HepG2 (cell line): ENCODE measurements around the gene ATP5MG. TPM values are rescaled to one million over a fixed set of nuclear protein-coding genes. Genes with fewer than 3 reads are reported as not detected.

Experiments used
- FOXA3 ChIP-seq: IDR thresholded peaks from 2 replicates; pipeline ENCODE4 v1.6.1; 2016; ENCODE audit warnings: missing genetic modification reagents, missing compliant biosample characterization
- FOXP1 ChIP-seq, 2 experiments: fragments of 450-650 bp in 1 of 2; IDR thresholded peaks; 2 replicates each; pipeline ENCODE4 v1.6.1; 2017 to 2018; ENCODE audit warnings: antibody characterized with exemption in 1 of 2
- GATAD2A ChIP-seq: IDR thresholded peaks from 2 replicates; pipeline ENCODE4 v1.6.1; 2016
- HHEX ChIP-seq: IDR thresholded peaks from 2 replicates; pipeline ENCODE4 v1.6.1; 2016; ENCODE audit warnings: control low read depth
- HOXA5 ChIP-seq: sonication (generic); formaldehyde crosslinking; IDR thresholded peaks from 2 replicates; pipeline ENCODE4 v1.4.0; 2020; ENCODE audit warnings: missing genetic modification reagents
- JDP2 ChIP-seq: sonication (generic); formaldehyde crosslinking; IDR thresholded peaks from 2 replicates; pipeline ENCODE4 v1.8.1; 2022; ENCODE audit warnings: missing genetic modification reagents, borderline replicate concordance
- JUNB ChIP-seq: sonication (generic); formaldehyde crosslinking; IDR thresholded peaks from 2 replicates; pipeline ENCODE4 v1.8.0; 2022; ENCODE audit warnings: missing genetic modification reagents, mild to moderate bottlenecking, borderline replicate concordance
- MATR3 ChIP-seq: sonication (generic); formaldehyde crosslinking; IDR thresholded peaks from 2 replicates; pipeline ENCODE4 v1.4.0; 2020; ENCODE audit warnings: missing genetic modification reagents
- MED13 ChIP-seq: sonication (generic); formaldehyde crosslinking; IDR thresholded peaks from 2 replicates; pipeline ENCODE4 v1.5.0; 2020; ENCODE audit warnings: missing genetic modification reagents
- PATZ1 ChIP-seq: sonication (generic); formaldehyde crosslinking; IDR thresholded peaks from 2 replicates; pipeline ENCODE4 v1.4.0; 2020; ENCODE audit warnings: missing genetic modification reagents
- SALL1 ChIP-seq: sonication (generic); formaldehyde crosslinking; IDR thresholded peaks from 2 replicates; pipeline ENCODE4 v1.8.0; 2022; ENCODE audit warnings: mild to moderate bottlenecking, missing genetic modification reagents
- SNRNP70 ChIP-seq: fragments of 200-400 bp; formaldehyde crosslinking; IDR thresholded peaks from 2 replicates; pipeline ENCODE4 v1.6.1; 2017; ENCODE audit warnings: mild to moderate bottlenecking, low read depth, low read length, moderate library complexity
- ZNF460 ChIP-seq: sonication (generic); formaldehyde crosslinking; IDR thresholded peaks from 2 replicates; pipeline ENCODE4 v1.5.1; 2020; ENCODE audit warnings: missing genetic modification reagents, mild to moderate bottlenecking, borderline replicate concordance
- ZNF556 ChIP-seq: sonication (generic); formaldehyde crosslinking; IDR thresholded peaks from 2 replicates; pipeline ENCODE4 v1.4.0; 2020; ENCODE audit warnings: mild to moderate bottlenecking, missing genetic modification reagents, borderline replicate concordance
- ZNF660 ChIP-seq: sonication (generic); formaldehyde crosslinking; IDR thresholded peaks from 2 replicates; pipeline ENCODE4 v1.5.1; 2020; ENCODE audit warnings: mild to moderate bottlenecking, low read depth, missing genetic modification reagents, borderline replicate concordance
- ZNF7 ChIP-seq: IDR thresholded peaks from 2 replicates; pipeline ENCODE4 v1.6.1; 2016; ENCODE audit warnings: missing biosample characterization, missing genetic modification reagents
- ZNF784 ChIP-seq: sonication (generic); formaldehyde crosslinking; IDR thresholded peaks from 2 replicates; pipeline ENCODE4 v1.5.1; 2020; ENCODE audit warnings: missing genetic modification reagents, mild to moderate bottlenecking, borderline replicate concordance
- ZNF816 ChIP-seq: sonication (generic); formaldehyde crosslinking; IDR thresholded peaks from 2 replicates; pipeline ENCODE4 v1.8.0; 2022; ENCODE audit warnings: missing genetic modification reagents, mild to moderate bottlenecking, borderline replicate concordance
- ZNF891 ChIP-seq: sonication (generic); formaldehyde crosslinking; IDR thresholded peaks from 2 replicates; pipeline ENCODE4 v1.5.0; 2020; ENCODE audit warnings: mild to moderate bottlenecking, missing genetic modification reagents
- ZSCAN31 ChIP-seq: sonication (generic); formaldehyde crosslinking; IDR thresholded peaks from 2 replicates; pipeline ENCODE4 v1.5.0; 2020; ENCODE audit warnings: low read depth, mild to moderate bottlenecking, missing genetic modification reagents
- polyA plus RNA-seq, 8 experiments: library from polyadenylated mRNA; depleted of rRNA in 3 of 8; stranded (reverse) in 7 of 8; unstranded in 1 of 8; fragments of >200 nt; fragmentation: Illumina TruSeq in 4 of 8; extraction: Trizol in 4 of 8; gene quantifications; 2 replicates each; pipeline versions ENCODE4 v1.2.1 to v1.2.3, GENCODE V29; 2011 to 2016; ENCODE audit warnings: low read depth in 4 of 8, missing spikeins in 1 of 8, mixed read lengths in 1 of 8; ENCODE audit not compliant: insufficient read depth in 1 of 8
- total RNA-seq, 5 experiments: library from RNA; depleted of rRNA; stranded (reverse); fragments of >200 nt; fragmentation: Illumina TruSeq; extraction: Trizol; gene quantifications; 2 replicates each; pipeline ENCODE4 v1.2.3, GENCODE V29; 2016; ENCODE audit warnings: low read depth in 1 of 5
- TF ChIP-seq, protein P1 (sequence below): sonication (generic); formaldehyde crosslinking; IDR thresholded peaks from 2 replicates; pipeline ENCODE4 v1.5.1; 2020; ENCODE audit warnings: missing genetic modification reagents, mild to moderate bottlenecking, borderline replicate concordance
- TF ChIP-seq, protein P2 (sequence below): sonication (generic); formaldehyde crosslinking; IDR thresholded peaks from 2 replicates; pipeline ENCODE4 v1.5.1; 2020; ENCODE audit warnings: mild to moderate bottlenecking, missing genetic modification reagents, borderline replicate concordance
- TF ChIP-seq, protein P3 (sequence below): sonication (generic); formaldehyde crosslinking; IDR thresholded peaks from 2 replicates; pipeline ENCODE4 v1.4.0; 2020; ENCODE audit warnings: mild to moderate bottlenecking, low read depth, missing genetic modification reagents

ATP5MG gene
- total and polyA plus RNA-seq, 2 of the 13 experiments (the other 11 are each of a cell fraction or from before 2014, with no cell fraction given) = 260 to 320 TPM

- TF ChIP-seq ZNF660 (CRISPR knock-in tag) (no peak), ZNF816 (CRISPR knock-in tag) (peak; percentile 75; the same call in 1 of the 2 replicates), FOXA3 (0 out of 2 replicates have a peak, but pooled peaks have one; percentile 4), SNRNP70 (no peak), ZNF7 (no peak), SALL1 (peak; percentile 33; the same call in 1 of the 2 replicates), HOXA5 (no peak), ZNF891 (CRISPR knock-in tag) (no peak), PATZ1 (CRISPR knock-in tag) (no peak), GATAD2A (CRISPR knock-in tag) (no peak; the same call in 1 of the 2 replicates), HHEX (CRISPR knock-in tag) (no peak), ZNF784 (CRISPR knock-in tag) (no peak), JDP2 (CRISPR knock-in tag) (no peak), FOXP1 (IDR thresholded peaks at IDR 0.05) (no peak), FOXP1 (CRISPR knock-in tag; IDR thresholded peaks at IDR 0.05) (no peak), MED13 (CRISPR knock-in tag) (peak; percentile 48; the same call in 1 of the 2 replicates), JUNB (CRISPR knock-in tag) (no peak), ZNF556 (CRISPR knock-in tag) (no peak), MATR3 (no peak), ZNF460 (CRISPR knock-in tag) (no peak), ZSCAN31 (CRISPR knock-in tag) (no peak; the same call in 1 of the 2 replicates)
- TF ChIP-seq, protein P1, sequence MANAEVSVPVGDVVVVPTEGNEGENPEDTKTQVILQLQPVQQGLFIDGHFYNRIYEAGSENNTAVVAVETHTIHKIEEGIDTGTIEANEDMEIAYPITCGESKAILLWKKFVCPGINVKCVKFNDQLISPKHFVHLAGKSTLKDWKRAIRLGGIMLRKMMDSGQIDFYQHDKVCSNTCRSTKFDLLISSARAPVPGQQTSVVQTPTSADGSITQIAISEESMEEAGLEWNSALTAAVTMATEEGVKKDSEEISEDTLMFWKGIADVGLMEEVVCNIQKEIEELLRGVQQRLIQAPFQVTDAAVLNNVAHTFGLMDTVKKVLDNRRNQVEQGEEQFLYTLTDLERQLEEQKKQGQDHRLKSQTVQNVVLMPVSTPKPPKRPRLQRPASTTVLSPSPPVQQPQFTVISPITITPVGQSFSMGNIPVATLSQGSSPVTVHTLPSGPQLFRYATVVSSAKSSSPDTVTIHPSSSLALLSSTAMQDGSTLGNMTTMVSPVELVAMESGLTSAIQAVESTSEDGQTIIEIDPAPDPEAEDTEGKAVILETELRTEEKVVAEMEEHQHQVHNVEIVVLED (CRISPR knock-in tag) = peak; percentile 75
- TF ChIP-seq, protein P2, sequence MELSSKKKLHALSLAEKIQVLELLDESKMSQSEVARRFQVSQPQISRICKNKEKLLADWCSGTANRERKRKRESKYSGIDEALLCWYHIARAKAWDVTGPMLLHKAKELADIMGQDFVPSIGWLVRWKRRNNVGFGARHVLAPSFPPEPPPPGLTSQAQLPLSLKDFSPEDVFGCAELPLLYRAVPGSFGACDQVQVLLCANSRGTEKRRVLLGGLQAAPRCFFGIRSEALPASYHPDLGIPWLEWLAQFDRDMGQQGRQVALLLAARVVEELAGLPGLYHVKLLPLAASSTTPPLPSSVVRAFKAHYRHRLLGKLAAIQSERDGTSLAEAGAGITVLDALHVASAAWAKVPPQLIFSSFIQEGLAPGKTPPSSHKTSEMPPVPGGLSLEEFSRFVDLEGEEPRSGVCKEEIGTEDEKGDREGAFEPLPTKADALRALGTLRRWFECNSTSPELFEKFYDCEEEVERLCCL (CRISPR knock-in tag) = no peak; the same call in 1 of the 2 replicates
- TF ChIP-seq, protein P3, sequence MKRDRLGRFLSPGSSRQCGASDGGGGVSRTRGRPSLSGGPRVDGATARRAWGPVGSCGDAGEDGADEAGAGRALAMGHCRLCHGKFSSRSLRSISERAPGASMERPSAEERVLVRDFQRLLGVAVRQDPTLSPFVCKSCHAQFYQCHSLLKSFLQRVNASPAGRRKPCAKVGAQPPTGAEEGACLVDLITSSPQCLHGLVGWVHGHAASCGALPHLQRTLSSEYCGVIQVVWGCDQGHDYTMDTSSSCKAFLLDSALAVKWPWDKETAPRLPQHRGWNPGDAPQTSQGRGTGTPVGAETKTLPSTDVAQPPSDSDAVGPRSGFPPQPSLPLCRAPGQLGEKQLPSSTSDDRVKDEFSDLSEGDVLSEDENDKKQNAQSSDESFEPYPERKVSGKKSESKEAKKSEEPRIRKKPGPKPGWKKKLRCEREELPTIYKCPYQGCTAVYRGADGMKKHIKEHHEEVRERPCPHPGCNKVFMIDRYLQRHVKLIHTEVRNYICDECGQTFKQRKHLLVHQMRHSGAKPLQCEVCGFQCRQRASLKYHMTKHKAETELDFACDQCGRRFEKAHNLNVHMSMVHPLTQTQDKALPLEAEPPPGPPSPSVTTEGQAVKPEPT (CRISPR knock-in tag) = no peak
These were observed at the start of gene ATP5MG (continued) for GRCh38 chr11:118401151-118401879.
